IPS-11a (cell line): ENCODE data around the gene HDAC11.

Source experiments
- H3K4me3 ChIP-seq: one replicate; pipeline ENCODE4 v1.5.1; 2013; ENCODE audit warnings: low read depth, low read length, control low read depth

The HDAC11 gene

GRCh38 chr3:13522236-13522635, 42.1 kb downstream of the HDAC11 start:
- no peak overlapping the region for H3K4me3 ChIP-seq

- H3K4me3 ChIP-seq: no peak overlapping the region
Measured at GRCh38 chr3:13524979-13525669, 45.0 kb downstream of the HDAC11 start.

- no peak overlapping the region for H3K4me3 ChIP-seq
Measured at GRCh38 chr3:13525827-13526625, 45.9 kb downstream of the HDAC11 start.

- H3K4me3 ChIP-seq: no peak overlapping the region
Measured at GRCh38 chr3:13526626-13526949, 46.5 kb downstream of the HDAC11 start.

- no peak overlapping the region for H3K4me3 ChIP-seq
Measured at GRCh38 chr3:13528217-13528867, 48.2 kb downstream of the HDAC11 start.

- H3K4me3 ChIP-seq: no peak overlapping the region
Measured at GRCh38 chr3:13529196-13530112, 49.3 kb downstream of the HDAC11 start.

- no peak overlapping the region for H3K4me3 ChIP-seq
Measured at GRCh38 chr3:13530241-13531009, 50.3 kb downstream of the HDAC11 start.

- H3K4me3 ChIP-seq: no peak overlapping the region
Measured at GRCh38 chr3:13532085-13532484, 52.0 kb downstream of the HDAC11 start.

GRCh38 chr3:13532631-13533030, 52.5 kb downstream of the HDAC11 start:
- H3K4me3 ChIP-seq: no peak overlapping the region

GRCh38 chr3:13533885-13534301, 53.8 kb downstream of the HDAC11 start:
- no peak overlapping the region for H3K4me3 ChIP-seq

- no peak overlapping the region for H3K4me3 ChIP-seq
Measured at GRCh38 chr3:13535526-13535875, 55.4 kb downstream of the HDAC11 start.

GRCh38 chr3:13535905-13536304, 55.8 kb downstream of the HDAC11 start:
- H3K4me3 ChIP-seq: no peak overlapping the region

- H3K4me3 ChIP-seq: no peak overlapping the region
Measured at GRCh38 chr3:13536432-13536831, 56.3 kb downstream of the HDAC11 start.

- no peak overlapping the region for H3K4me3 ChIP-seq
Measured at GRCh38 chr3:13536832-13537231, 56.7 kb downstream of the HDAC11 start.

GRCh38 chr3:13537244-13537908, 57.3 kb downstream of the HDAC11 start:
- no peak overlapping the region for H3K4me3 ChIP-seq

- no peak overlapping the region for H3K4me3 ChIP-seq
Measured at GRCh38 chr3:13537909-13538296, 57.8 kb downstream of the HDAC11 start.

GRCh38 chr3:13538520-13539291, 58.6 kb downstream of the HDAC11 start:
- no peak overlapping the region for H3K4me3 ChIP-seq

GRCh38 chr3:13539292-13539638, 59.2 kb downstream of the HDAC11 start:
- no peak overlapping the region for H3K4me3 ChIP-seq

- no peak overlapping the region for H3K4me3 ChIP-seq
Measured at GRCh38 chr3:13539671-13540070, 59.6 kb downstream of the HDAC11 start.
